Heart right ventricle (tissue), 16 donors: ENCODE data around the gene TRIM34. TPM values are rescaled to one million over a fixed set of nuclear protein-coding genes. Genes with fewer than 3 reads are reported as not detected.
"Not testable (repeated sequence)": the region's sequence is repeated elsewhere in the genome, so short reads cannot be mapped to it uniquely, and the experiment has no call there.

Experiments used
- ATAC-seq, 8 donors: fragments of 200-7000 bp; cut with Tn5 transposase; one replicate each; pipeline ENCODE4 v1.9.1; 2020; ENCODE audit warnings: mild to moderate bottlenecking in 8 of 8, moderate library complexity in 8 of 8, moderate number of reproducible peaks in 1 of 8
- DNase-seq, 2 donors: peaks; one replicate each; pipeline ENCODE4 v3.0.0-alpha.2; 2020
- H3K27ac ChIP-seq, 10 donors: fragments of 200-600 bp; sonication (generic) in 2 of 10; one replicate each; pipeline versions ENCODE4 v1.5.0 to v1.8.0; 2020 to 2022; ENCODE audit warnings: mild to moderate bottlenecking in 3 of 10
- H3K27me3 ChIP-seq, 7 donors: fragments of 200-600 bp; one replicate each; pipeline ENCODE4 v1.8.0; 2021 to 2022; ENCODE audit warnings: mild to moderate bottlenecking in 2 of 7
- H3K36me3 ChIP-seq, 9 donors: fragments of 200-600 bp; sonication (generic) in 1 of 9; one replicate each; pipeline versions ENCODE4 v1.5.0 to v1.8.0; 2020 to 2022; ENCODE audit warnings: mild to moderate bottlenecking in 2 of 9
- H3K4me1 ChIP-seq, 9 donors: fragments of 200-600 bp; sonication (generic) in 1 of 9; one replicate each; pipeline versions ENCODE4 v1.5.0 to v1.8.0; 2020 to 2022; ENCODE audit warnings: mild to moderate bottlenecking in 4 of 9
- H3K4me3 ChIP-seq, 10 donors: fragments of 200-600 bp; sonication (generic) in 2 of 10; one replicate each; pipeline versions ENCODE4 v1.5.0 to v1.8.0; 2020 to 2022; ENCODE audit warnings: mild to moderate bottlenecking in 7 of 10, moderate library complexity in 2 of 10
- H3K9me3 ChIP-seq, 11 donors: fragments of 200-600 bp in 10 of 11; sonication (generic) in 2 of 11; one replicate each; pipeline versions ENCODE4 v1.5.0 to v1.8.0; 2013 to 2022; ENCODE audit warnings: mild to moderate bottlenecking in 2 of 11, control low read depth in 1 of 11, moderate library complexity in 1 of 11
- CTCF ChIP-seq, 9 donors: fragments of 200-600 bp; sonication (generic) in 2 of 9; IDR thresholded peaks; one replicate each; pipeline versions ENCODE4 v1.5.0 to v1.8.0; 2021 to 2022; ENCODE audit warnings: antibody characterized with exemption in 9 of 9, mild to moderate bottlenecking in 5 of 9, moderate library complexity in 1 of 9
- WGBS, 2 donors: extraction: QIAGEN DNeasy Blood & Tissue Kit; methylation state at CpG; one replicate each; pipeline ENCODE4 v1.1.7; 2013; ENCODE audit warnings: inconsistent platforms in 1 of 2; 5-methylcytosine and 5-hydroxymethylcytosine counted together
- intact Hi-C, 10 donors: fragments of 100-400 bp; cut with DNase I; formaldehyde crosslinking; loops; one replicate each; pipeline versions ENCODE4 v1.11.1 to v1.14.2; 2022
- polyA plus RNA-seq, 2 donors: library from polyadenylated mRNA; stranded (reverse); fragments of 200-250 nt; gene quantifications; one replicate each; pipeline ENCODE4 v1.2.3, GENCODE V29; 2013
- total RNA-seq, 10 donors: library from RNA; stranded (reverse); fragmentation: NEBNext Ultra II Directional in 3 of 10; extraction: Animal tissue kit (Norgen Biotek cat#: 25700) in 3 of 10; gene quantifications; one replicate each; pipeline versions ENCODE4 v1.2.1 to v1.2.4, GENCODE V29; 2021 to 2023
- donor health status: Arrhythmogenic right ventricular cardiomyopathy.
- donor health status: ischemic (EF 13 %, LVEDD 7.1; RV severe dilation, severe dysfunction).
- donor health status: healthy with polysubstance abuse.
- donor health status: DM: no; HTN: yes; CAD: no.
- donor health status: DM: no; HTN: no; CAD: no.
- donor health status: ischemic (EF 25% LVEDD 6.9; RV normal size, moderate dysfunction).
- donor health status: ischemic (EF 25% LVEDD 5.7; RV mildly dilated, moderate dysfunction).
- donor health status: healthy.
- donor health status: DM: yes; HTN: yes; CAD: no.
- donor health status: Ischemic cardiomyopathy.
- donor health status: ischemic (EF 35%, LVEDD 5.7; RV mildly dilated, moderate dysfunction).
- donor health status: nonischemic (EF 11% LVEDD 7.7; RV severe dilation, severe dysfunction).
- donor health status: DM: yes; HTN: yes; CAD: no.
- donor health status: PGD.
- donor health status: ischemic (EF 29% LVEDD 5.4; RV normal size, mild dysfunction).
- donor health status: nonischemic (EF 23%, LVEDD 6.1; RV moderate dilation, normal function).

Gene TRIM34
- total and polyA plus RNA-seq, 12 donors, result 0.66 to 6.5 (median 1.9) TPM

- TF ChIP-seq CTCF (IDR thresholded peaks at IDR 0.05), result no peak
- Histone ChIP-seq H3K27ac (no peak overlapping the region), H3K4me1 (peaks cover 0 to 4% (median 0%) of the 10 kb centered on the region in 9 donors), H3K36me3 (peaks cover 0 to 76% (median 14%) of the 10 kb centered on the region in 9 donors), H3K4me3 (no peak overlapping the region), H3K27me3 (no peaks in the 10 kb centered on the region), H3K9me3 (peaks cover 0 to 3% (median 0%) of the 10 kb centered on the region in 11 donors)
- ATAC-seq, result no peak
- WGBS, 2 donors, result 96 to 98% methylated on average over 4 of the region's 4 CpGs
- no peak for DNase-seq
- intact Hi-C loops, result no loop called here
Measured at GRCh38 chr11:5674391-5674790, 49.6 kb downstream of the TRIM34 start.

- WGBS, 2 donors, result 96 to 97% methylated on average over 7 of the region's 7 CpGs
- intact Hi-C loops, result loop anchor here in 4 of 10 donors (5.0 to 10.0 kb wide), 3 partner anchors 55 to 127 kb away; partner anchors contain the start of genes OR52N2 (in 3 of the 4) and TRIM34 (in 1 of the 4)
- ATAC-seq (no peak), DNase-seq (no peak)
- no peaks in the 10 kb centered on the region for H3K27me3 ChIP-seq
- H3K27ac ChIP-seq, result no peak overlapping the region
- H3K9me3 ChIP-seq, result peaks cover 0 to 3% (median 0%) of the 10 kb centered on the region in 11 donors
- no peak for TF ChIP-seq CTCF (IDR thresholded peaks at IDR 0.05)
- H3K4me1 ChIP-seq, result peaks cover 3 to 17% (median 10%) of the 10 kb centered on the region in 9 donors
- H3K4me3 ChIP-seq, result no peak overlapping the region
- H3K36me3 ChIP-seq, result peaks cover 0 to 41% (median 11%) of the 10 kb centered on the region in 9 donors
Measured at GRCh38 chr11:5679811-5680210, 55.0 kb downstream of the TRIM34 start.

GRCh38 chr11:5682890-5683441 is 58.2 kb downstream of the TRIM34 start:
- not testable (repeated sequence) for ATAC-seq, H3K27me3 ChIP-seq, H3K9me3 ChIP-seq, H3K27ac ChIP-seq, H3K4me3 ChIP-seq, DNase-seq
- intact Hi-C loops, result loop anchor here in 4 of 10 donors (5.0 to 10.0 kb wide), 3 partner anchors 58 to 124 kb away; partner anchors contain the start of genes OR52N2 (in 3 of the 4) and TRIM34 (in 1 of the 4)
- 89 to 98% methylated on average over 33 of the region's 33 CpGs for WGBS, 2 donors
- peaks cover 3 to 28% (median 11%) of the 10 kb centered on the region in 9 donors for H3K4me1 ChIP-seq
- peaks cover 0 to 30% (median 6%) of the 10 kb centered on the region in 9 donors for H3K36me3 ChIP-seq

- 76 to 79% methylated on average over 7 of the region's 7 CpGs for WGBS, 2 donors
Measured at GRCh38 chr11:5683620-5684019, 58.8 kb downstream of the TRIM34 start.

GRCh38 chr11:5684036-5684645 is 59.3 kb downstream of the TRIM34 start:
- ATAC-seq (peak in 1 of 8 donors; percentile 1), DNase-seq (no peak)
- Histone ChIP-seq H3K27me3 (no peaks in the 10 kb centered on the region), H3K27ac (peak overlapping the region; percentile 59 to 94 (median 86)), H3K4me3 (peak overlapping the region; percentile 0 to 68 (median 54)), H3K4me1 (peaks cover 3 to 34% (median 18%) of the 10 kb centered on the region in 9 donors), H3K9me3 (no peaks in the 10 kb centered on the region), H3K36me3 (peaks cover 0 to 18% (median 0%) of the 10 kb centered on the region in 9 donors)
- intact Hi-C loops, result loop anchor here in 4 of 10 donors (2.0 to 10.0 kb wide), 4 partner anchors 59 to 123 kb away; partner anchors contain the start of genes OR52N2 (in 3 of the 4) and TRIM34 (in 3 of the 4)
- TF ChIP-seq CTCF (IDR thresholded peaks at IDR 0.05), result no peak
- 42 to 65% methylated on average over 6 to 8 of the region's 8 CpGs for WGBS, 2 donors

More at GRCh38 chr11:5683620-5684019, 58.8 kb downstream of the TRIM34 start:
- intact Hi-C loops, result loop anchor here in 4 of 10 donors (2.0 to 10.0 kb wide), 4 partner anchors 59 to 124 kb away; partner anchors contain the start of genes OR52N2 (in 3 of the 4) and TRIM34 (in 3 of the 4)
- H3K36me3 ChIP-seq, result peaks cover 0 to 23% (median 0%) of the 10 kb centered on the region in 9 donors
- H3K4me3 ChIP-seq, result peak overlapping the region in 8 of 10 donors; percentile 31 to 68 (median 55)
- H3K27ac ChIP-seq, result peak overlapping the region in 8 of 10 donors; percentile 76 to 94 (median 88)
- not testable (repeated sequence) for ATAC-seq, DNase-seq, H3K9me3 ChIP-seq, H3K27me3 ChIP-seq
- peaks cover 3 to 32% (median 12%) of the 10 kb centered on the region in 9 donors for H3K4me1 ChIP-seq
